Uterus (tissue), 2 donors: Measurements from ENCODE around the gene GRWD1.
A peak's percentile ranks its signal among the peaks of the same experiment; 100 is the strongest.

Experiments
- CTCF ChIP-seq, 4 experiments: fragments of 200-600 bp in 2 of 4; fragments of 450-650 bp in 2 of 4; sonication (generic) in 2 of 4; IDR thresholded peaks; one replicate each; pipeline ENCODE4 v1.5.1; 2016 to 2019; ENCODE audit warnings: antibody characterized with exemption in 4 of 4, mild to moderate bottlenecking in 2 of 4, moderate library complexity in 1 of 4
- POLR2A ChIP-seq, 2 donors: fragments of 450-650 bp; IDR thresholded peaks; one replicate each; pipeline ENCODE4 v1.6.1; 2016; ENCODE audit warnings: antibody characterized with exemption in 2 of 2, mild to moderate bottlenecking in 1 of 2, moderate library complexity in 1 of 2

- TF ChIP-seq CTCF (IDR thresholded peaks at IDR 0.05) (peak in 1 of 4 experiments; percentile 14), POLR2A (IDR thresholded peaks at IDR 0.05) (peak; percentile 89 to 94)
Measured at GRCh38 chr19:48469289-48469881, 23.6 kb downstream of the GRWD1 start, which contains the start of gene CYTH2.
